Kidney glomerular epithelial cell (primary cell): ENCODE measurements around the gene G3BP1.
A peak's percentile ranks its signal among the peaks of the same experiment; 100 is the strongest.
"Not testable (repeated sequence)": the region's sequence is repeated elsewhere in the genome, so short reads cannot be mapped to it uniquely, and the experiment has no call there.

ENCODE experiments used
- DNase-seq: peaks from one replicate; lab custom pipeline; 2025; lab: John Stamatoyannopoulos, UW

The G3BP1 gene

DNA sequence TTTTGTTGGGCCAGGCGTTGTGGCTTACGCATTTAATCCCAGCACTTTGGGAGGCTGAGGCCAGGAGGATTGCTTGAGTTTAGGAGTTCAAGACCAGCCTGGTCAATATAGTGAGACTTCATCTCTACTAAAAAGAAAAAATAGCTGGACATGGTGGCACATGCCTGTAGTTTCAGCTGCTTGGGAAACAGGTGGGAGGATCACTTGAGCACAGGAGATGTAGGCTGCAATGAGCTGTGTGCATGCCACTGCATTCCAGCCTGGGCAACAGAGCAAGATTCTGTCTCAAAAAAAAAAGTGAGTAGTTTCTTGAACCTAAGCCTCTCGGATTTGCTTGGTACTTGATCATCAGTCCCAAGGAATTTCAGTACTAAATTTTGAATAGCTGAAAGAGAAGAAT is 26.9 kb downstream of the G3BP1 start:
- no peak for DNase-seq

- DNase-seq: no peak
Measured at GRCh38 chr5:151799407-151799806, 27.7 kb downstream of the G3BP1 start.

DNA sequence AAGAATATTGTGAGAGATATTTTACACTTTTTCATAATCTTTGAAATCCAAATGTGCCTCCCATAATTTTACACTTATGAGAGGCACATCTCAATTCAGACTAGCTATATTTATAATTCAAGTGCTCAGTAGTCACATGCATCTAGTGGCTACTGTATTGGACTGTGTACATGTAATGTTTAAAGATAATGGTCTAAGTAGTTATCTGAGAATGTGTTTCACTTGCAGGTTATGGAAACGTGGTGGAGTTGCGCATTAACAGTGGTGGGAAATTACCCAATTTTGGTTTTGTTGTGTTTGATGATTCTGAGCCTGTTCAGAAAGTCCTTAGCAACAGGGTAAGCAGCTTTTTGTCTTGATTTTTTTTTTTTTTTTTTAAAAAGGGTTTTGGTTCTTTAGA is 28.8 kb downstream of the G3BP1 start:
- DNase-seq: no peak

- DNase-seq: no peak
Measured at GRCh38 chr5:151805414-151806223, 33.9 kb downstream of the G3BP1 start.

DNA sequence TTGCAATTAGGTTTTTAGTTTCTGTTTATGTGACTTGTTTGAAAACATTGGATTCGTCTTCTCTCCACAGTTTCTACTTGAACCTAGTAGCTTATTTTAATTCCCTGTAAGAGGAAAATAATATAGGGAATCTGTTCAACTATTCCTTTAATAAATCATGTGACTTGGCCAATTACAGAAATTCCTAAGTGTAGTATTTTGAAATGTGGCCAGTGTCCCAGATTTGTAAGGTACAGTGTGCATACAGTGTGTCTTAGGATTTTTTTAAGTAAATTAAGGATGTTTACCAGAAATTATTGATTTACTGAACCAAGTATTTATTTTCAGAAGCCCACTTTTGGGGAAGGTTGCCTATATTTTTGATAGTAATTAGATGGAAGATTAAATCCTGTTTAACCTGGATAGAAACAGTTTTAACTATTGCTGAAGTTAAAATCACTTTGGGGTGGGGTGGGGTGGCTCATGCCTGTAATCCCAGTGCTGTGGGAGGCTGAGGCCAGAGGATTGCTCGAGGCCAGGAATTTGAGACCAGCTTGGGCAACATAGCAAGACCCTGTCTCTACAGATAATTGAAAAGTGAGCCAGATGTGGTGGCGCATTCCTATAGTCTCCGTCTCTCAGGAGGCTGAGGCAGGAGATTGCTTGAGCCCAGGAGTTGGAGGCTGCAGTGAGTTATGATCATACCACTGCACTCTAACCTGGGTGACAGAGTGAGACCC is 36.9 kb downstream of the G3BP1 start:
- no peak for DNase-seq

GRCh38 chr5:151810449-151810848 is 38.7 kb downstream of the G3BP1 start:
- DNase-seq: no peak

- no peak for DNase-seq
Measured at GRCh38 chr5:151810897-151811296, 39.1 kb downstream of the G3BP1 start.

GRCh38 chr5:151811593-151812321 is 40.0 kb downstream of the G3BP1 start:
- no peak for DNase-seq

DNA sequence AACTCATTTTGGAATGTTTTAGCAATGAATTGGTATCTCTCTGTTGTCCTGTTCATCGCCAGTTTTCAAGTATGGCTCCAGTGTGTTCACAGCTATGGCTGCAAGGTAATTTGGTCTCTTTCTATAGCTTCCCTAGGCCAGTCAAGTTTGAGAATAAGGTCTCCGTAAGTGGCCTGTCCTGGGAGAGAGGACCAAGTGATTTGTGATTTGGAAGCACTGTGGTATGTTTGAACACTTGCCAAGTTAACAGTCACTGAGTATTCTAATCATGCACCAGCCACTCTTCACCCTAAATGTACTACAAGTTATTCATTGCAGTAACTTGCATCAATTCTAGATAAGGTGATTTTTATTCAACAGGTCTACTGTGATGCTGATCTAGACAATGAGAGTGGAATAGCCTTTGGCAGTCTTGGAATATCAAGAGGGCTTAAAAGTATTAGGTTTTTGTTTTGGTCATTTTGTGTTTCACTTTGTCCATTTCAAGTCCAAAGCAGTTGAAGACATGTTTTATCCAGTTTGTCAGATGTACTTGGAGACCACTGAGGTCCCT is 41.1 kb downstream of the G3BP1 start:
- DNase-seq: no peak

- DNase-seq: no peak
Measured at GRCh38 chr5:151815051-151815450, 43.3 kb downstream of the G3BP1 start.

DNA sequence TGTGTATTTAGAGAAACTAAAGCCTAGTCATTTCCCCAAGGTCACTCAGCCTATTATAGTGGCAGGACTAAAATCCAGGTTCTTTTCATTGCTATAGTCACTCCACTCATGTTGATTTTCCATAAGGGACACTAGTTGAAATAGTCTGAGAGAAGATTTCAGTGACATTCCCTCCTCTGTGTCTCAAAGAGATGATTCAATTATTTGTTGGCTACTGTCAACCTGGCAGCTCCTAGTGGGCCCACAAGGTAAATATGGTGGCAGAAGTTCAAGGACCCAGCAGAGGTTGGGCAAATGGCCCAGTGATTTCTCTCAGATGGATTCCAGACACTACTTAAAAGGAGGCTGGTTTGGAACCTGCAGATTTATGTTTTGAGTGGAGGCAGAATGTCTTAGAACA is 48.1 kb downstream of the G3BP1 start:
- no peak for DNase-seq

DNA sequence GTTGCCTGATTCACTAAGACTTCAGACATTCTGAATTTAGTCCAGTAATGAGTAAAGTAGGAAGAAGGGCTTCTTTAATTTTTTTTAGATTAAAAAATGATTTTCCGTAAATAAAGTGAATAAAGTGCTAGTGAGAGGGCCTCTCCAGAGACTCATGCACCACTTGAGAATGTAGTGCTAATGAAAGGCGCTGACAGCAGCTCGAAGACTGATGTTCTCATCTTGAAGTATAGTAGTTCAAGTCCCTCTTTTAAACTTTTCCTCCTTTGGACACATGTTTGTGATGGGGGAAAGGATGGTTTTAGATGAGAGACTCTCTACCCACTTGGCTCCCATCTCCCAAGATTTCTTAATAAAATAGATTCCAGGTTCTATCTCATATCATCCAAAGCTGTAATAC is 48.5 kb downstream of the G3BP1 start:
- DNase-seq: no peak

- no peak for DNase-seq
Measured at GRCh38 chr5:151820903-151821302, 49.1 kb downstream of the G3BP1 start.

- DNase-seq: no peak
Measured at GRCh38 chr5:151822141-151822540, 50.4 kb downstream of the G3BP1 start.

GRCh38 chr5:151825445-151825844 is 53.7 kb downstream of the G3BP1 start:
- peak; percentile 64 for DNase-seq

DNA sequence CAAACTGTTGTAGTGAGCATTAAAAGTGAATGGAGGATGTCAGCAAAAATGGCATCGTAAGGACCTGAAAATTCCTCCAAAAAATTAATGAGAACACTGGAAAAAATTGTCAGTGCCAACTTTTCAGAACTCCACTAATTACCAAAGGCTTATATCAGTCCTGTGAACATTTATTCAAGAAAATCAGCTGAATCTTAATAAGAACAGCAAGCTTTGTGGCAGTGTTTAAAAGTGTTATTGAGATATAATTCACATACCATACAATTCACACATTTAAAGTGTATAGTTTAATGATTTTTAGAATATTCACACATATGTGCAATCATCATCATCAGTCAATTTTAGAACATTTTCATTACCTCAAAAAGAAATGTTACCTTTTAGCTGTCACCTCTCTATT is 57.6 kb downstream of the G3BP1 start:
- no peak for DNase-seq

DNA sequence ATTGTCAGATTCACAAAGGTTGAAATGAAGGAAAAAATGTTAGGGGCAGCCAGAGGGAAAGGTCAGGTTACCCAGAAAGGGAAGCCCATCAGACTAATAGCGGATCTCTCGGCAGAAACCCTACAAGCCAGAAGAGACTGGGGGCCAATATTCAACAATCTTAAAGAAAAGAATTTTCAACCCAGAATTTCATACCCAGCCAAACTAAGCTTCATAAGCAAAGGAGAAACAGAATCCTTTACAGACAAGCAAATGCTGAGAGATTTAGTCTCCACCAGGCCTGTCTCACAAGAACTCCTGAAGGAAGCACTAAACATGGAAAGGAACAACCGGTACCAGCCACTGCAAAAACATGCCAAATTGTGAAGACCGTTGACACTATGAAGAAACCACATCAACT is 61.1 kb downstream of the G3BP1 start:
- DNase-seq: not testable (repeated sequence)

- no peak for DNase-seq
Measured at GRCh38 chr5:151846765-151847164, 75.0 kb downstream of the G3BP1 start.

DNA sequence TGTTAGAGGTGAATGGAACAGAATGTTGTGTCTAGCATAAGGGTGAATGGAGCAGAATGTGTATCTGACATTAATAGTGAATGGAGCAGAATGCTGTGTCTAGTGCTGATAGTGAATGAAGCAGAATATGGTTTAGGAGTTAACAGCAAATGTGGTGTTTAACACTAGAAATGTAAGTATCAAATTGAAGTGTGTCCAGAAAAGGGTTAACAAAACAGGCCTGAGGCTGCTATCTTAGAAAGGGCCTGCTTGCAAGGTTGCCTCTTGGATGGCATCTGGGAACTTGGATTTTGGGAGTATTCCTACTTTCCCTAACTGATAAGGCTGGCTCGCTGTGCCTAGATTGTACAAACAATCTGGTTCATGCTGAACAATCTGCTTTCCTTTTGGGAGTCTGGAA is 76.1 kb downstream of the G3BP1 start:
- no peak for DNase-seq

- no peak for DNase-seq
Measured at GRCh38 chr5:151855701-151856100, 83.9 kb downstream of the G3BP1 start.

- DNase-seq: no peak
Measured at GRCh38 chr5:151856861-151857260, 85.1 kb downstream of the G3BP1 start.

DNA sequence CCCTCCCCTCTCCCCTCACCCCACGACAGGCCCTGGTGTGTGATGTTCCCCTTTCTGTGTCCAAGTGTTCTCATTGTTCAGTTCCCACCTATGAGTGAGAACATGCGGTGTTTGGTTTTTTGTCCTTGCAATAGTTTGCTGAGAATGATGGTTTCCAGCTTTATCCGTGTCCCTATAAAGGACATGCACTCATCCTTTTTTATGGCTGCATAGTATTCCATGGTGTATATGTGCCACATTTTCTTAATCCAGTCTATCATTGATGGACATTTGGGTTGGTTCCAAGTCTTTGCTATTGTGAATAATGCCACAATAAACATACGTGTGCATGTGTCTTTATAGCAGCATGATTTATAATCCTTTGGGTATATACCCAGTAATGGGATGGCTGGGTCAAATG is 89.1 kb downstream of the G3BP1 start:
- DNase-seq: not testable (repeated sequence)
